Bone marrow (tissue), 2 donors: ENCODE results near the gene IL31.
A peak's percentile ranks its signal among the peaks of the same experiment; 100 is the strongest.
"Not testable (repeated sequence)": the region's sequence is repeated elsewhere in the genome, so short reads cannot be mapped to it uniquely, and the experiment has no call there.

ENCODE experiments used
- DNase-seq, 2 donors: peaks; one replicate each; lab custom pipeline; 2025; lab: John Stamatoyannopoulos, UW

Gene IL31

GRCh38 chr12:122192441-122192840, 18.4 kb upstream of the IL31 start:
- DNase-seq: no peak

DNA sequence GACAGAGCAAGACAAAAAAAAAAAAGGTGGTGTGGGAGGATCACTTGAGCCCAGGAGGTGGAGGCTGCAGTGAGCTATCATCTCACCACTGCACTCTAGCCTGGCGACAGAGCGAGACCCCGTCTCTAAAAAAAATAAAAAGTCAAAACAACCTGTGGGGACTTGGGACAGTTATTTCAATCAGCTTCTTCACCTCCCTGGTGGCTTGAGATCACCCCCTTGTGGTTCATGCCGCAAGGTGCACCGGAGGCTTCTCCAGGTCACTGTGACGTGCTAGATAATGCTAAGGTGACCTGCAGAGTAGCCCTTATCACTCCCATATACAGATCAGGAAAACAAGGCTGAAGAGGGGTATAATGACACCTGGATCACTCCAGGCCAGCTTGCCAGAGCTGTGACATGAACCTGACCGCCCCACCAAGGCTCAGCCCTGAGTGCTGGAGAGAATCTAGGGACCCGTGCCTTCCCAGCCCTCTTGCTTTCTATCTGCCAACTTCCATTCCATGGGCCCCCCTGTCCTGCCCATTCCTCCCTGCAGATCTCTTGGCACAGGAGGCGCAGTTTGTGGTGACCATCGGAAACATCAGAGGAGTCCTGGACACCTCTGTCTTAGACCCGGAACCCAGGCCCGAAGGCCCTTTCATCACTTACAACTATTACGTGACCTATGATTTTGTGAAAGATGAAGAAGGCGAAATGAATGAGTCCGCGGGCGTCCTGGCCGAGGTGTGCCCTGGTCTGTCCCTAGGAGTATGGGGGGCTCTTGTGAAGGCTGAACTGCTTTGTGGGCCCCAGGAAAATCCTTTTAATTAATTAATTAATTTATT, 17.0 kb upstream of the IL31 start:
- DNase-seq: peak in 1 of 2 donors; percentile 49

GRCh38 chr12:122189626-122190475, 15.8 kb upstream of the IL31 start:
- no peak for DNase-seq

GRCh38 chr12:122187466-122187865, 13.4 kb upstream of the IL31 start:
- no peak for DNase-seq

- DNase-seq: no peak
These were observed 11.6 kb upstream of the IL31 start for GRCh38 chr12:122185494-122186082.

- DNase-seq: no peak
These were observed 11.1 kb upstream of the IL31 start for GRCh38 chr12:122185079-122185478.

- peak in 1 of 2 donors; percentile 17 for DNase-seq
These were observed 10.5 kb upstream of the IL31 start for GRCh38 chr12:122184517-122184916.

- DNase-seq: no peak
These were observed 9.5 kb upstream of the IL31 start for GRCh38 chr12:122183588-122183940.

GRCh38 chr12:122182887-122183587, 9.0 kb upstream of the IL31 start, which contains the start of gene LRRC43:
Gene LRRC43, plus strand, starts transcription at chr12:122183123. Its CDS starts 22 bp downstream, at chr12:122183145.
- no peak for DNase-seq

- not testable (repeated sequence) for DNase-seq
These were observed 2.5 kb upstream of the IL31 start for GRCh38 chr12:122176473-122176872.

- DNase-seq: no peak
These were observed 1.6 kb downstream of the IL31 start for GRCh38 chr12:122172262-122172939.

DNA sequence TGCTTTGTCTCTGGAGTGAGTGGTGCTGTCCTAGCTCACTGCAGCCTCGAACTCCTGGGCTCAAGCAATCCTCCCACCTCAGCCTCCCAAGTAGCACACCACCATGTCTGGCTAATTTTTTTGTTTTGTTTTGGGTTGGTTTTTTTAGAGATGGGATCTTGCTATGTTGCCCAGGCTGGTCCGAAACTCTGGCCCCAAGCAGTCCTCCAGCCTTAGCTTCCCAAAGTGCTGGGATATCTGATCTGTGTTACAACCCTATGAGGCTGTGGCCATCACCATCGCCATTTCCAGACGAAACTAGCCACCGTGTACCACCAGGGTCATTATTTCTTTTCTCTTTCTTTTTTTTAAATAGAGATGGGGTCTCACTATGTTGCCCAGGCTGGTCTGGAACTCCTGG, 2.6 kb downstream of the IL31 start:
- DNase-seq: no peak

GRCh38 chr12:122168492-122168891, 5.5 kb downstream of the IL31 start:
- DNase-seq: no peak

GRCh38 chr12:122167356-122167925, 6.6 kb downstream of the IL31 start:
- no peak for DNase-seq

DNA sequence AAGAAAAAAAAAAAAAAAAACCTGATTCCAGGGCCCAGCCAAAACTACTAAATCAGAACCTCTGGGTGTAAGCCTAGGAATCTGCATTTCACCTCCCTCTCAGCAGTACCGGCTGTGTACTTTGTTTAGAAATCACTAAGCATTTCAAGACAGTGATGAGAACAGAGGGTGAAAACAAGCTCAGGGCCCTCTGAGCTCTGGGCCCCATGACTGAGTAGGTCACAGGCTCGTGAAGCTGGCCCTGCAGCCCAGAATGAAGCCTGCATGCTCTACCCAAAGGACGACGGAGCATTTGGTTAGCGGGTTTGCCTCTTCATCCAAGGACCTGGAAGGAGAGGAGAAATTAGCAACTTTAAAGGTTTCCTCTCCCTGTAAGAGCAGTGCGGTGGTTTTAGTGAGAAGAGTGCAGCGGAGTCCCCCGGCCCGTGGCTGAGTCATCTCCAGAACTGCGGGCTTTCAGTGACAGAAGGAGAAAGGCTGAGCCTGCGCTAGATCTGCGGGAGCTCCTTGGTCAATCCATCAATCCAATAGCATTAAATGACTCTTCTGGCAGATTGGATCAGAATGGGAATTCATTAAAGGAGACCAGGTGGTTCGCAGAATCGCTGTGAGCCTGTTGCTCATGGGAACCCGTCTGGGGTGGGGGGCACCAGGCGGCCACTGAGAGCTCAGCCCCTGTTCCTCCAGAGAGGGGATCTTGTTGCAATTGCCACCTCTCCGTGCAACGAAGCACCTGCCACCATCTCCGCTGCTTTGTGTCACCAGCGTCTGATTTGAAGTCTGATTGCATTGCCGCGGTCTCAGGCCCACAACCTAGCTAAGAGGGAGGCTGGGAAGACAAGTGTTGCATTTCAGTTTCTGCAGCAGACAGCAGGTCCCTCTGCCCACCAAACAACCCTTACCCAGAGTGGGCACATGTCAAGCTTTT, 7.3 kb downstream of the IL31 start:
- DNase-seq: no peak

DNA sequence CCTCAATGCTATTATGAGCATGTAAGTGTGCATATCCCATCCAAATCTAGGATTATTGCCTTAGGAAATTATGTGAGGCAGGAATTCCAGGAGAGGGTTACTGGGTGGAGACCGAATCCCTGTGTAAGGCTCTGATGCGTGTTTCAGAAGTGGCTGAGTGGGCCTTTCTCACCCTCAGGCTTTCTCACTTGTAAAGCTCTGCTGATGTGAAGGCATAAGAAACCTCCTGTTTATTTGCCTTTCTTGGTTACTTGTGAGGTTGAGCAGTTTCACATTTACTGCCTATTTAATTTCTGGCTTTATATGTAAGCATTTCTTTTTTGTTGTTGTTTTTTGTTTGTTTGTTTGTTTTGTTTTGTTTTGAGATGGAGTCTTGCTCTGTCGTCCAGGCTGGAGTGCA, 11.0 kb downstream of the IL31 start:
- no peak for DNase-seq

DNA sequence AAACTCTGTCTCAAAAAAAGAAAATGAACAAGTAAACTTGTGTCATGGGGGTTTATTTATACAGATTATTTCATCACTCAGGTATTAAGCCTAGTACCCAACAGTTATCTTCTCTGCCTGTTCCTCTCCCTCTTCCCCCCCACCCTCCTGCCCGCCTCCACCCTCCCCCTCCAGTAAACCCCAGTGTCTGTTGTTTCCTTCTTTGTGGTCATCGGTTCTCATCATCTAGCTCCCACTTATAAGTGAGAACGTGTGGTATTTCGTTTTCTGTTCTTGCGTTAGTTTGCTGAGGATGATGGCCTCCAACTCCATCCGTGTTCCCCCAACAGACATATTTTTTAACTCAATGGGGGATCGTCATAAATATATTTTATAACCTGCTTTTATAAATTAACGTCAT, 12.3 kb downstream of the IL31 start:
- DNase-seq: no peak

GRCh38 chr12:122160761-122161160, 13.3 kb downstream of the IL31 start:
- DNase-seq: no peak

- DNase-seq: no peak
These were observed 14.1 kb downstream of the IL31 start for GRCh38 chr12:122159882-122160281.

DNA sequence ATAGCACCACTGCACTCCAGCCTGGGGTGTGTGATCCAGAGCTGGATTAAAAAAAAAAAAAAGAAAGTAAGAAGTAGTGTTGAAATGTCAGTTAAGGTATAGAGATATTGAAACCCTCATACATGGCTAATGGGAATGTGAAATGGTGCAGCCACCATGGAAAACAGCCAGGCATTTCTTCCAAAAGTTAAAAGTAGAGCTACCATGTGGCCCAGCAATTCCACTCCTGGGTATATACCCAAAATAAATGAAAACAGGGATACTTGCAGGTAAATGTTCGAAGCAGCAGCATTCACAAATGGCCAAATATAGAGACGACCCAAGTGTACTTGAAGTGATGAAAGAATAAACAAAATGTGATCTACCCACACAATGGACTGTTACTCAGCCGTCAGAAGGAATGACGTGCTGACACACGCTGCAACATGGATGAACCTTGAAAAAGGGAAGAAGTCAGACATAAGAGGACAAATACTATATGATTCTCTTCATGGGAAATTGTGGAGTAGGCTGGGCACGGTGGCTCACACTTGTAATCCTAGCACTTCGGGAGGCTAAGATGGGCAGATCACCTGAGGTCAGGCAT, 15.2 kb downstream of the IL31 start:
- DNase-seq: no peak
